ENCODE results near the gene ITGAV. TPM values are rescaled to one million over a fixed set of nuclear protein-coding genes. Genes with fewer than 3 reads are reported as not detected.

Gene ITGAV
- total RNA-seq, 4 donors from 2014 or later = 98.4 to 117 (median 105) TPM

Other genes starting within 250 kb of the ITGAV start
- gene ZC3H15, start 103.8 kb upstream of the ITGAV start, total RNA-seq = 10 to 100 TPM; 57.3 to 70.2 (median 59.1) TPM
- gene FAM171B, start 104.0 kb downstream of the ITGAV start, total RNA-seq = 1 to 10 TPM; 3.3 to 9.9 (median 5.9) TPM

Measured in esophagus muscularis mucosa (tissue), 4 donors.